Dendritic cell treated with granulocyte-macrophage colony-stimulating factor and Interleukin-4, amounts not matched to agents 40 ng/mL and 50 ng/mL, for 4 days (primary cell): ENCODE data around the gene MERTK.
"Not testable (repeated sequence)": the region's sequence is repeated elsewhere in the genome, so short reads cannot be mapped to it uniquely, and the experiment has no call there.

Experiments
- H3K27ac Mint-ChIP-seq: one replicate; pipeline ENCODE4 v1.8.0; 2022; ENCODE audit warnings: mild to moderate bottlenecking, mixed read lengths
- H3K27me3 Mint-ChIP-seq: one replicate; pipeline ENCODE4 v1.8.0; 2022; ENCODE audit warnings: mild to moderate bottlenecking, mixed read lengths
- H3K36me3 Mint-ChIP-seq: one replicate; pipeline ENCODE4 v1.8.0; 2022; ENCODE audit warnings: low read depth, mixed read lengths
- H3K4me1 Mint-ChIP-seq: one replicate; pipeline ENCODE4 v1.8.0; 2022; ENCODE audit warnings: low read depth, mixed read lengths
- H3K4me3 Mint-ChIP-seq: one replicate; pipeline ENCODE4 v1.8.0; 2022; ENCODE audit warnings: mild to moderate bottlenecking, moderate library complexity, mixed read lengths
- H3K9me3 Mint-ChIP-seq: one replicate; pipeline ENCODE4 v1.8.0; 2022; ENCODE audit warnings: mixed read lengths
- intact Hi-C: fragments of 100-400 bp; cut with micrococcal nuclease; formaldehyde crosslinking; loops from one replicate; pipeline ENCODE4 v1.15.0; 2022

The MERTK gene

GRCh38 chr2:111903930-111904439, 5.6 kb downstream of the MERTK start:
- intact Hi-C loops = no loop called here
- Mint-ChIP-seq H3K4me3 (no peak overlapping the region), H3K9me3 (no peaks in the 10 kb centered on the region), H3K27me3 (peaks cover 23% of the 10 kb centered on the region), H3K27ac (no peak overlapping the region), H3K4me1 (peaks cover 57% of the 10 kb centered on the region), H3K36me3 (no peaks in the 10 kb centered on the region)

- intact Hi-C loops = no loop called here
- H3K4me1 Mint-ChIP-seq = peaks cover 59% of the 10 kb centered on the region
- H3K27ac Mint-ChIP-seq = peak overlapping the region; percentile 68
- H3K9me3 Mint-ChIP-seq = no peaks in the 10 kb centered on the region
- H3K36me3 Mint-ChIP-seq = no peaks in the 10 kb centered on the region
- peaks cover 14% of the 10 kb centered on the region for H3K27me3 Mint-ChIP-seq
- no peak overlapping the region for H3K4me3 Mint-ChIP-seq
Observed at GRCh38 chr2:111904726-111905474, 6.5 kb downstream of the MERTK start.

- H3K4me3 Mint-ChIP-seq, intact Hi-C loops, H3K9me3 Mint-ChIP-seq, H3K36me3 Mint-ChIP-seq: not testable (repeated sequence)
- Mint-ChIP-seq H3K27ac (peak overlapping the region; percentile 68), H3K27me3 (peaks cover 12% of the 10 kb centered on the region), H3K4me1 (peaks cover 61% of the 10 kb centered on the region)
Observed at GRCh38 chr2:111905475-111905869, 7.1 kb downstream of the MERTK start.

- Mint-ChIP-seq H3K36me3 (no peaks in the 10 kb centered on the region), H3K27ac (peak overlapping the region; percentile 68), H3K27me3 (peaks cover 6% of the 10 kb centered on the region), H3K4me3 (no peak overlapping the region), H3K9me3 (no peaks in the 10 kb centered on the region), H3K4me1 (peaks cover 61% of the 10 kb centered on the region)
- intact Hi-C loops = no loop called here
Observed at GRCh38 chr2:111905990-111906735, 7.8 kb downstream of the MERTK start.

- Mint-ChIP-seq H3K27me3 (no peaks in the 10 kb centered on the region), H3K27ac (peak overlapping the region; percentile 68), H3K9me3 (no peaks in the 10 kb centered on the region), H3K4me1 (peaks cover 51% of the 10 kb centered on the region), H3K36me3 (no peaks in the 10 kb centered on the region), H3K4me3 (no peak overlapping the region)
- intact Hi-C loops = no loop called here
Observed at GRCh38 chr2:111908578-111908977, 10.2 kb downstream of the MERTK start.

GRCh38 chr2:111909079-111909478, 10.7 kb downstream of the MERTK start:
- H3K27ac Mint-ChIP-seq = peak overlapping the region; percentile 68
- no peaks in the 10 kb centered on the region for H3K36me3 Mint-ChIP-seq
- H3K4me3 Mint-ChIP-seq = no peak overlapping the region
- intact Hi-C loops = no loop called here
- no peaks in the 10 kb centered on the region for H3K27me3 Mint-ChIP-seq
- H3K4me1 Mint-ChIP-seq = peaks cover 51% of the 10 kb centered on the region
- H3K9me3 Mint-ChIP-seq = no peaks in the 10 kb centered on the region

- peaks cover 47% of the 10 kb centered on the region for H3K4me1 Mint-ChIP-seq
- H3K27me3 Mint-ChIP-seq, intact Hi-C loops, H3K27ac Mint-ChIP-seq, H3K4me3 Mint-ChIP-seq, H3K9me3 Mint-ChIP-seq, H3K36me3 Mint-ChIP-seq: not testable (repeated sequence)
Observed at GRCh38 chr2:111909997-111910396, 11.6 kb downstream of the MERTK start.

- Mint-ChIP-seq H3K27me3 (no peaks in the 10 kb centered on the region), H3K4me3 (no peak overlapping the region), H3K9me3 (no peaks in the 10 kb centered on the region), H3K4me1 (peaks cover 39% of the 10 kb centered on the region), H3K27ac (no peak overlapping the region), H3K36me3 (no peaks in the 10 kb centered on the region)
- intact Hi-C loops = no loop called here
Observed at GRCh38 chr2:111910609-111911277, 12.3 kb downstream of the MERTK start.

GRCh38 chr2:111911295-111911977, 13.0 kb downstream of the MERTK start:
- H3K27ac Mint-ChIP-seq, intact Hi-C loops, H3K27me3 Mint-ChIP-seq, H3K9me3 Mint-ChIP-seq, H3K36me3 Mint-ChIP-seq, H3K4me3 Mint-ChIP-seq: not testable (repeated sequence)
- H3K4me1 Mint-ChIP-seq = peaks cover 32% of the 10 kb centered on the region

- Mint-ChIP-seq H3K4me1 (peaks cover 28% of the 10 kb centered on the region), H3K27ac (no peak overlapping the region)
Observed at GRCh38 chr2:111912547-111912946, 14.1 kb downstream of the MERTK start.

GRCh38 chr2:111917106-111917505, 18.7 kb downstream of the MERTK start:
- H3K27me3 Mint-ChIP-seq = no peaks in the 10 kb centered on the region
- H3K9me3 Mint-ChIP-seq = no peaks in the 10 kb centered on the region
- no peak overlapping the region for H3K27ac Mint-ChIP-seq
- no peaks in the 10 kb centered on the region for H3K36me3 Mint-ChIP-seq
- H3K4me3 Mint-ChIP-seq = no peak overlapping the region
- peaks cover 28% of the 10 kb centered on the region for H3K4me1 Mint-ChIP-seq
- intact Hi-C loops = no loop called here

More at GRCh38 chr2:111912547-111912946, 14.1 kb downstream of the MERTK start:
- Mint-ChIP-seq H3K27me3 (no peaks in the 10 kb centered on the region), H3K36me3 (no peaks in the 10 kb centered on the region), H3K9me3 (no peaks in the 10 kb centered on the region), H3K4me3 (no peak overlapping the region)
- intact Hi-C loops = no loop called here

- Mint-ChIP-seq H3K36me3 (no peaks in the 10 kb centered on the region), H3K4me3 (no peak overlapping the region), H3K4me1 (peaks cover 28% of the 10 kb centered on the region), H3K27me3 (no peaks in the 10 kb centered on the region), H3K27ac (no peak overlapping the region), H3K9me3 (no peaks in the 10 kb centered on the region)
- intact Hi-C loops = no loop called here
Observed at GRCh38 chr2:111918383-111918806, 20.0 kb downstream of the MERTK start.

- Mint-ChIP-seq H3K27me3 (peaks cover 2% of the 10 kb centered on the region), H3K9me3 (no peaks in the 10 kb centered on the region), H3K36me3 (no peaks in the 10 kb centered on the region), H3K4me3 (no peak overlapping the region), H3K4me1 (peaks cover 31% of the 10 kb centered on the region), H3K27ac (no peak overlapping the region)
- intact Hi-C loops = no loop called here
Observed at GRCh38 chr2:111919365-111919764, 21.0 kb downstream of the MERTK start.
